HepG2 (cell line): ENCODE data around the gene SCAMP3. TPM values are rescaled to one million over a fixed set of nuclear protein-coding genes. Genes with fewer than 3 reads are reported as not detected.

Experiments
- HOXA3 ChIP-seq: sonication (generic); formaldehyde crosslinking; IDR thresholded peaks from 2 replicates; pipeline ENCODE4 v1.5.0; 2020; ENCODE audit warnings: missing genetic modification reagents
- KLF13 ChIP-seq: sonication (generic); formaldehyde crosslinking; IDR thresholded peaks from 2 replicates; pipeline ENCODE4 v1.4.0; 2020; ENCODE audit warnings: mild to moderate bottlenecking, missing genetic modification reagents
- MED13 ChIP-seq: sonication (generic); formaldehyde crosslinking; IDR thresholded peaks from 2 replicates; pipeline ENCODE4 v1.5.0; 2020; ENCODE audit warnings: missing genetic modification reagents
- PHF5A ChIP-seq: IDR thresholded peaks from one replicate; pipeline ENCODE4 v1.6.1; 2018; ENCODE audit warnings: low read depth, missing genetic modification reagents; ENCODE audit not compliant: unreplicated experiment
- POLR2AphosphoS2 ChIP-seq: IDR thresholded peaks from 2 replicates; pipeline ENCODE4 v1.6.1; 2011; ENCODE audit warnings: low read depth, low read length, improper control_type of control experiment
- SCMH1 ChIP-seq: sonication (generic); formaldehyde crosslinking; IDR thresholded peaks from 2 replicates; pipeline ENCODE4 v1.9.0; 2021; ENCODE audit warnings: missing genetic modification reagents, mild to moderate bottlenecking, borderline replicate concordance
- SMAD3 ChIP-seq: sonication (generic); formaldehyde crosslinking; IDR thresholded peaks from 2 replicates; pipeline ENCODE4 v1.4.0; 2020; ENCODE audit warnings: missing genetic modification reagents
- SMAD9 ChIP-seq: sonication (generic); formaldehyde crosslinking; IDR thresholded peaks from 2 replicates; pipeline ENCODE4 v1.5.1; 2020; ENCODE audit warnings: mild to moderate bottlenecking, missing genetic modification reagents
- SMC3 ChIP-seq: IDR thresholded peaks from 2 replicates; pipeline ENCODE4 v1.6.1; 2011; ENCODE audit warnings: low read length, improper control_type of control experiment
- TARDBP ChIP-seq: sonication (generic); formaldehyde crosslinking; IDR thresholded peaks from 2 replicates; pipeline ENCODE4 v1.8.0; 2022; ENCODE audit warnings: mild to moderate bottlenecking, missing genetic modification reagents
- ZFP82 ChIP-seq: sonication (generic); formaldehyde crosslinking; IDR thresholded peaks from 2 replicates; pipeline ENCODE4 v1.5.1; 2020; ENCODE audit warnings: mild to moderate bottlenecking, missing genetic modification reagents, borderline replicate concordance
- ZNF234 ChIP-seq: sonication (generic); formaldehyde crosslinking; conservative IDR thresholded peaks from 2 replicates; pipeline ENCODE4 v1.5.1; 2020; ENCODE audit warnings: mild to moderate bottlenecking, missing genetic modification reagents
- ZNF274 ChIP-seq: sonication (generic); formaldehyde crosslinking; IDR thresholded peaks from 2 replicates; pipeline ENCODE4 v1.5.1; 2020; ENCODE audit warnings: mild to moderate bottlenecking, missing genetic modification reagents
- ZNF292 ChIP-seq: sonication (generic); formaldehyde crosslinking; IDR thresholded peaks from 2 replicates; pipeline ENCODE4 v1.8.1; 2022; ENCODE audit warnings: mild to moderate bottlenecking, low read depth, missing genetic modification reagents, borderline replicate concordance
- ZNF329 ChIP-seq: sonication (generic); formaldehyde crosslinking; IDR thresholded peaks from 2 replicates; pipeline ENCODE4 v1.9.0; 2021; ENCODE audit warnings: low read depth, mild to moderate bottlenecking, missing genetic modification reagents
- ZNF331 ChIP-seq: sonication (generic); formaldehyde crosslinking; IDR thresholded peaks from 2 replicates; pipeline ENCODE4 v1.4.0; 2020; ENCODE audit warnings: missing genetic modification reagents
- ZNF441 ChIP-seq: sonication (generic); formaldehyde crosslinking; IDR thresholded peaks from 2 replicates; pipeline ENCODE4 v1.7.0; 2021; ENCODE audit warnings: missing genetic modification reagents, borderline replicate concordance
- ZNF850 ChIP-seq: sonication (generic); formaldehyde crosslinking; conservative IDR thresholded peaks from 2 replicates; pipeline ENCODE4 v1.9.0; 2021; ENCODE audit warnings: mild to moderate bottlenecking, missing genetic modification reagents
- polyA plus RNA-seq, 8 experiments: library from polyadenylated mRNA; depleted of rRNA in 3 of 8; stranded (reverse) in 7 of 8; unstranded in 1 of 8; fragments of >200 nt; fragmentation: Illumina TruSeq in 4 of 8; extraction: Trizol in 4 of 8; gene quantifications; 2 replicates each; pipeline versions ENCODE4 v1.2.1 to v1.2.3, GENCODE V29; 2011 to 2016; ENCODE audit warnings: low read depth in 4 of 8, missing spikeins in 1 of 8, mixed read lengths in 1 of 8; ENCODE audit not compliant: insufficient read depth in 1 of 8
- total RNA-seq, 5 experiments: library from RNA; depleted of rRNA; stranded (reverse); fragments of >200 nt; fragmentation: Illumina TruSeq; extraction: Trizol; gene quantifications; 2 replicates each; pipeline ENCODE4 v1.2.3, GENCODE V29; 2016; ENCODE audit warnings: low read depth in 1 of 5
- TF ChIP-seq, protein P1 (sequence below): sonication (generic); formaldehyde crosslinking; conservative IDR thresholded peaks from 2 replicates; pipeline ENCODE4 v1.8.0; 2022; ENCODE audit warnings: missing genetic modification reagents
- TF ChIP-seq, protein P2 (sequence below), 2 experiments: sonication (generic) in 1 of 2; formaldehyde crosslinking in 1 of 2; IDR thresholded peaks; 2 replicates each; pipeline versions ENCODE4 v1.4.0 to v1.6.1; 2018 to 2020; ENCODE audit warnings: missing genetic modification reagents in 2 of 2, borderline replicate concordance in 1 of 2, low read depth in 1 of 2, mild to moderate bottlenecking in 1 of 2, missing biosample characterization in 1 of 2
- TF ChIP-seq, protein P3 (sequence below): sonication (generic); formaldehyde crosslinking; IDR thresholded peaks from 2 replicates; pipeline ENCODE4 v1.8.0; 2022; ENCODE audit warnings: mild to moderate bottlenecking, missing genetic modification reagents, borderline replicate concordance
- TF ChIP-seq, protein P4 (sequence below): sonication (generic); formaldehyde crosslinking; IDR thresholded peaks from 2 replicates; pipeline ENCODE4 v1.4.0; 2020; ENCODE audit warnings: mild to moderate bottlenecking, missing genetic modification reagents

Gene SCAMP3
- total and polyA plus RNA-seq, 2 of the 13 experiments (the other 11 are each of a cell fraction or from before 2014, with no cell fraction given) = 46.8 to 83.3 TPM

DNA sequence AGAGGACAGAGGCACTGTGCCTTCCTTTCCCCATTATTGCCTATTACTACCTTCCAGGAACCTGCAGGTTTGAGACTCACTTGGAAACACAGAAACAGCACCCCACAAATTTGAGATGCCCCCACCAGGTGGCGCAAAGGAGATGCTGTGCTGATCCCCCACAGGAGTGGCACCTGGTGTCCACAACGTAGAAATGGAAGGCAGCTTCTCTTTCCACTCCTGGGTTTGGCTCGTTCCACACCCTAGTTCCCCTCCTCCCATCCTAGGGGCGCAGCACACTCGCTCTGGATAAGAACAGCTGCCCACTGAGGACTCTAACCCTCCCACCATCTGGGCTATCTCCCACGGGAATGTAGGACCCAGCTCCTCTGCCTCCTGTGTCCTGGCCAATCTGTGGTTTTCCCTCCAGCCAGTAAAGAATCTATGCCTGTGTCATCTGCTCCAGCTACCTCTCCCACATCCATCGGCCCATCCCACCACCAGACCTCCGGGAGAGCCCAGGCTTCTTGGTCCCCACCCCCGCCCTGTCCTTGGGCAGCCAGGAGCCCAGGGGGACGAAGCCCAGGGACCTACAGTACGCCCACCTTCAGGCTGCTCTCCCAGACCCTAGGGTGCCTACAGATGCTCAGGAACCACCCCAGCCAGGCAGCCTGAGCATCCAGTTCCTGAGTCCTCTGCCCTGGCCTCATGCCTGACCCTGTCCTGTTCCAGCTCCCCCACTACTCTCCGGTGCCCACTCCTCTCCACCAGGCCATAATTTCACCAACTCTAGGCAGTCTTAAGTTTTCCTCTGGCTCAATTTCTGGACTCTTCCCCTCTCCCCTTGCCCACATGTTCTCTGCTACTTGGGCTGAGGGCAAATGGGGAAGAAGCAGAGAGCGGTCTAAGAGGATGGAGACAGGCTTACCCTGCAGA is 55.0 kb downstream of the SCAMP3 start (continued):
- TF ChIP-seq SCMH1 (CRISPR knock-in tag) (no peak), ZNF329 (no peak), HOXA3 (CRISPR knock-in tag) (peak; percentile 6; the same call in 1 of the 2 replicates), POLR2AphosphoS2 (no peak), ZNF274 (0 out of 2 replicates have a peak, but pooled peaks have one; percentile 10), ZNF292 (CRISPR knock-in tag) (no peak), SMC3 (peak; percentile 95), ZFP82 (CRISPR knock-in tag) (no peak), ZNF234 (no peak), ZNF331 (CRISPR knock-in tag) (no peak), ZNF441 (CRISPR knock-in tag) (no peak), SMAD3 (CRISPR knock-in tag) (0 out of 2 replicates have a peak, but pooled peaks have one; percentile 46), SMAD9 (CRISPR knock-in tag) (no peak), MED13 (CRISPR knock-in tag) (no peak), PHF5A (CRISPR knock-in tag) (no peak), TARDBP (CRISPR knock-in tag) (no peak), ZNF850 (no peak), KLF13 (CRISPR knock-in tag) (no peak)
- TF ChIP-seq, protein P1, sequence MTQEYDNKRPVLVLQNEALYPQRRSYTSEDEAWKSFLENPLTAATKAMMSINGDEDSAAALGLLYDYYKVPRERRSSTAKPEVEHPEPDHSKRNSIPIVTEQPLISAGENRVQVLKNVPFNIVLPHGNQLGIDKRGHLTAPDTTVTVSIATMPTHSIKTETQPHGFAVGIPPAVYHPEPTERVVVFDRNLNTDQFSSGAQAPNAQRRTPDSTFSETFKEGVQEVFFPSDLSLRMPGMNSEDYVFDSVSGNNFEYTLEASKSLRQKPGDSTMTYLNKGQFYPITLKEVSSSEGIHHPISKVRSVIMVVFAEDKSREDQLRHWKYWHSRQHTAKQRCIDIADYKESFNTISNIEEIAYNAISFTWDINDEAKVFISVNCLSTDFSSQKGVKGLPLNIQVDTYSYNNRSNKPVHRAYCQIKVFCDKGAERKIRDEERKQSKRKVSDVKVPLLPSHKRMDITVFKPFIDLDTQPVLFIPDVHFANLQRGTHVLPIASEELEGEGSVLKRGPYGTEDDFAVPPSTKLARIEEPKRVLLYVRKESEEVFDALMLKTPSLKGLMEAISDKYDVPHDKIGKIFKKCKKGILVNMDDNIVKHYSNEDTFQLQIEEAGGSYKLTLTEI (CRISPR knock-in tag) = no peak
- TF ChIP-seq, protein P2, sequence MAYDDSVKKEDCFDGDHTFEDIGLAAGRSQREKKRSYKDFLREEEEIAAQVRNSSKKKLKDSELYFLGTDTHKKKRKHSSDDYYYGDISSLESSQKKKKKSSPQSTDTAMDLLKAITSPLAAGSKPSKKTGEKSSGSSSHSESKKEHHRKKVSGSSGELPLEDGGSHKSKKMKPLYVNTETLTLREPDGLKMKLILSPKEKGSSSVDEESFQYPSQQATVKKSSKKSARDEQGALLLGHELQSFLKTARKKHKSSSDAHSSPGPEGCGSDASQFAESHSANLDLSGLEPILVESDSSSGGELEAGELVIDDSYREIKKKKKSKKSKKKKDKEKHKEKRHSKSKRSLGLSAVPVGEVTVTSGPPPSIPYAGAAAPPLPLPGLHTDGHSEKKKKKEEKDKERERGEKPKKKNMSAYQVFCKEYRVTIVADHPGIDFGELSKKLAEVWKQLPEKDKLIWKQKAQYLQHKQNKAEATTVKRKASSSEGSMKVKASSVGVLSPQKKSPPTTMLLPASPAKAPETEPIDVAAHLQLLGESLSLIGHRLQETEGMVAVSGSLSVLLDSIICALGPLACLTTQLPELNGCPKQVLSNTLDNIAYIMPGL (CRISPR knock-in tag; IDR thresholded peaks at IDR 0.05; ENCODE audit: borderline replicate concordance in 1 of 2, low read depth in 1 of 2) = peak in 1 of 2 experiments; percentile 64; a peak in 1 of 4 replicates
- TF ChIP-seq, protein P3, sequence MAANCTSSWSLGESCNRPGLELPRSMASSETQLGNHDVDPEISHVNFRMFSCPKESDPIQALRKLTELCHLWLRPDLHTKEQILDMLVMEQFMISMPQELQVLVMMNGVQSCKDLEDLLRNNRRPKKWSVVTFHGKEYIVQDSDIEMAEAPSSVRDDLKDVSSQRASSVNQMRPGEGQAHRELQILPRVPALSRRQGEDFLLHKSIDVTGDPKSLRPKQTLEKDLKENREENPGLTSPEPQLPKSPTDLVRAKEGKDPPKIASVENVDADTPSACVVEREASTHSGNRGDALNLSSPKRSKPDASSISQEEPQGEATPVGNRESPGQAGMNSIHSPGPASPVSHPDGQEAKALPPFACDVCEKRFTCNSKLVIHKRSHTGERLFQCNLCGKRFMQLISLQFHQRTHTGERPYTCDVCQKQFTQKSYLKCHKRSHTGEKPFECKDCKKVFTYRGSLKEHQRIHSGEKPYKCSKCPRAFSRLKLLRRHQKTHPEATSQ (CRISPR knock-in tag) = 0 out of 2 replicates have a peak, but pooled peaks have one; percentile 17
- TF ChIP-seq, protein P4, sequence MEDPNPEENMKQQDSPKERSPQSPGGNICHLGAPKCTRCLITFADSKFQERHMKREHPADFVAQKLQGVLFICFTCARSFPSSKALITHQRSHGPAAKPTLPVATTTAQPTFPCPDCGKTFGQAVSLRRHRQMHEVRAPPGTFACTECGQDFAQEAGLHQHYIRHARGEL (CRISPR knock-in tag) = no peak
